HEK293 (cell line): Measurements from ENCODE around the gene BIVM.

Experiments
- MEIS1 ChIP-seq: sonication (generic); formaldehyde crosslinking; IDR thresholded peaks from 2 replicates; pipeline ENCODE4 v1.8.1; 2022; ENCODE audit warnings: missing genetic modification reagents, mild to moderate bottlenecking, borderline replicate concordance
- YY1 ChIP-seq: fragments of 450-650 bp; formaldehyde crosslinking; IDR thresholded peaks from 2 replicates; pipeline ENCODE4 v1.5.1; 2018; ENCODE audit warnings: missing biosample characterization, missing genetic modification characterization
- ZIC2 ChIP-seq: fragments of 450-650 bp; formaldehyde crosslinking; IDR thresholded peaks from 2 replicates; pipeline ENCODE4 v1.5.1; 2016; ENCODE audit warnings: missing biosample characterization, missing genetic modification characterization
- ZNF350 ChIP-seq: fragments of 450-650 bp; formaldehyde crosslinking; IDR thresholded peaks from 2 replicates; pipeline ENCODE4 v1.5.0; 2017; ENCODE audit warnings: missing biosample characterization, mild to moderate bottlenecking, missing genetic modification characterization

GRCh38 chr13:102816708-102817107 is 17.8 kb downstream of the BIVM start:
- TF ChIP-seq ZNF350 (tag by site-specific recombination) (no peak), MEIS1 (no peak), YY1 (tag by site-specific recombination) (no peak), ZIC2 (tag by site-specific recombination) (no peak)
